Peyer's patch (tissue), 4 donors: ENCODE results near the gene RFNG. TPM values are rescaled to one million over a fixed set of nuclear protein-coding genes. Genes with fewer than 3 reads are reported as not detected.

Experiments
- DNase-seq, 3 donors: peaks; one replicate each; pipeline ENCODE4 v3.0.0-alpha.2; 2017 to 2019
- H3K27ac ChIP-seq, 4 donors: fragments of 200-600 bp; sonication (generic); one replicate each; pipeline ENCODE4 v1.5.1; 2016 to 2019
- H3K27me3 ChIP-seq, 2 donors: fragments of 200-600 bp; sonication (generic); one replicate each; pipeline ENCODE4 v1.5.1; 2019
- H3K36me3 ChIP-seq, 3 donors: fragments of 200-600 bp; sonication (generic); one replicate each; pipeline ENCODE4 v1.5.1; 2016 to 2019
- H3K4me1 ChIP-seq, 4 donors: fragments of 200-600 bp; sonication (generic); one replicate each; pipeline ENCODE4 v1.5.1; 2016 to 2019
- H3K4me3 ChIP-seq, 4 donors: fragments of 200-600 bp; sonication (generic); 1 replicate in 3 of 4; 2 replicates in 1 of 4; pipeline ENCODE4 v1.5.1; 2016 to 2019; ENCODE audit warnings: mild to moderate bottlenecking in 1 of 4
- H3K9me3 ChIP-seq, 4 donors: fragments of 200-600 bp; sonication (generic); one replicate each; pipeline ENCODE4 v1.5.1; 2016 to 2019; ENCODE audit warnings: mild to moderate bottlenecking in 1 of 4
- POLR2A ChIP-seq, 2 donors: fragments of 450-650 bp; IDR thresholded peaks; one replicate each; pipeline ENCODE4 v1.5.1; 2017; ENCODE audit warnings: antibody characterized with exemption in 2 of 2, mild to moderate bottlenecking in 2 of 2, moderate library complexity in 2 of 2
- total RNA-seq, 4 donors: library from RNA; depleted of rRNA; stranded (reverse); fragments of >200 nt; gene quantifications; one replicate each; pipeline ENCODE4 v1.1.0, GENCODE V29; 2016
- TF ChIP-seq, protein P1 (sequence below), 6 experiments: fragments of 450-650 bp in 4 of 6; fragments of 200-600 bp in 2 of 6; sonication (generic) in 1 of 6; IDR thresholded peaks; one replicate each; pipeline ENCODE4 v1.5.1; 2017 to 2019; ENCODE audit warnings: antibody characterized with exemption in 6 of 6, mild to moderate bottlenecking in 3 of 6, moderate library complexity in 1 of 6

Gene RFNG
- total RNA-seq, 4 donors from 2014 or later = 42.9 to 65.7 (median 50.2) TPM

DNA sequence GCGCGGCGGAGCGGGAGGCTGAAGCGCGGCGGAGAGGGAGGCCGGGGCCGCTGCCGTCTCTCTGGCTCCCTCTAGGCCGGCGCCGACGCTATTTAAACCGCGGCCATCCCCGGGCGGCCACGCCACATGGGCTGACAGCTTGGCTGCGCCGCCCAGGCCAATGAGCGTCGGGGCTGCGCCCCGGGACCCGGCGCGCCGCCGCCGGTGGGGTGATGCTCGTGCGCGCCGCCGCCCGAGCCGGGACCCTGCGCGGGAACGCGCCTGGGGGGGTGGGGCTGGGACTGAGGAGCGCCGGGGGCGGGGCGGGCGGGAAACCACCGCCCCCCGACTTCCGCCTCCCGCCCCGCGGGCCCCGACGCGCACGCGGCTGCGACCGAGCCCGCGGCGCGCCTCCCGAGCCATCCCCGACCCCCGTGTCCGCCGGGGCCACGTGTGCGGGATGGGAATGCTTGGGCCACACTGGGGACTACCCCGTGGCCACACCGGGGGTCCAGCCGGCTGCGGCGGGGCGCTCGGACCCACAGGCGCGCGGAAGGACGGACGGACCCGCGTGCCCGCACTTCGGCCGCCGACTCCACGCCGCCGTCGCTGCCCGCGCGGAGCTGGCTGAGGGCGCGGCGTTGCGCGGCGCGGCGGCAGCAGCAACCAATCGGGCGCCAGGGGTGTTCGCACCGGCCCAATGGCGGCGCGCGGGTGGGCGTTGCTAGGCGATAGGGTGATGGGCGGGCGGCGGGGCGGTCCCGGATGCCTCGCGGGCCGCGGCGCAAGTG lies 46.7 kb upstream of the RFNG start, which contains the start of gene FASN:
FASN (minus strand) TSS at position 68 of the 770 bp plus-strand sequence. CDS start 1,791 bp downstream, outside the sequence.
- DNase-seq = peak; percentile 96 to 98 (median 97)
- H3K9me3 ChIP-seq = no peaks in the 10 kb centered on the region
- H3K36me3 ChIP-seq = peaks cover 0 to 22% (median 0%) of the 10 kb centered on the region in 3 donors
- H3K4me3 ChIP-seq = peak within 1 kb of the TSS; percentile 87 to 98 (median 95)
- peaks cover 0 to 29% (median 23%) of the 10 kb centered on the region in 4 donors for H3K4me1 ChIP-seq
- H3K27me3 ChIP-seq = no peaks in the 10 kb centered on the region
- peak within 1 kb of the TSS; percentile 85 to 99 (median 96) for H3K27ac ChIP-seq
- peak; percentile 95 to 99 for TF ChIP-seq POLR2A (IDR thresholded peaks at IDR 0.05)
- TF ChIP-seq, protein P1, sequence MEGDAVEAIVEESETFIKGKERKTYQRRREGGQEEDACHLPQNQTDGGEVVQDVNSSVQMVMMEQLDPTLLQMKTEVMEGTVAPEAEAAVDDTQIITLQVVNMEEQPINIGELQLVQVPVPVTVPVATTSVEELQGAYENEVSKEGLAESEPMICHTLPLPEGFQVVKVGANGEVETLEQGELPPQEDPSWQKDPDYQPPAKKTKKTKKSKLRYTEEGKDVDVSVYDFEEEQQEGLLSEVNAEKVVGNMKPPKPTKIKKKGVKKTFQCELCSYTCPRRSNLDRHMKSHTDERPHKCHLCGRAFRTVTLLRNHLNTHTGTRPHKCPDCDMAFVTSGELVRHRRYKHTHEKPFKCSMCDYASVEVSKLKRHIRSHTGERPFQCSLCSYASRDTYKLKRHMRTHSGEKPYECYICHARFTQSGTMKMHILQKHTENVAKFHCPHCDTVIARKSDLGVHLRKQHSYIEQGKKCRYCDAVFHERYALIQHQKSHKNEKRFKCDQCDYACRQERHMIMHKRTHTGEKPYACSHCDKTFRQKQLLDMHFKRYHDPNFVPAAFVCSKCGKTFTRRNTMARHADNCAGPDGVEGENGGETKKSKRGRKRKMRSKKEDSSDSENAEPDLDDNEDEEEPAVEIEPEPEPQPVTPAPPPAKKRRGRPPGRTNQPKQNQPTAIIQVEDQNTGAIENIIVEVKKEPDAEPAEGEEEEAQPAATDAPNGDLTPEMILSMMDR (IDR thresholded peaks at IDR 0.05) = peak in 5 of 6 experiments; percentile 33 to 55 (median 43)

DNA sequence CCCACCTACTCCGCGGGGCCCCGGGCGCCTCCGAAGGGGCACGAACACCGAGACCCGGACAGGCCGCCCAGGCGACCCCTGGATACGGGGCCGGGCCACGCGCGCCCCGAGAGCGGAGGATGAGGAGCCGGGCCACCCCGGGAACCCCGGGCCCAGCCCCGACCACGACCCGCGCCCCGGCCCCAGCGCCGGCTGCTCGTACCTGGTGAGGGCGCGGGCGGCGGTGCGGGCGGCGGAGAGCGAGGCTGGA lies 46.2 kb upstream of the RFNG start:
- Histone ChIP-seq H3K4me3 (peak overlapping the region; percentile 87 to 98 (median 95)), H3K9me3 (no peaks in the 10 kb centered on the region), H3K36me3 (peaks cover 0 to 28% (median 0%) of the 10 kb centered on the region in 3 donors), H3K4me1 (peaks cover 0 to 29% (median 23%) of the 10 kb centered on the region in 4 donors), H3K27ac (peak overlapping the region; percentile 85 to 99 (median 96)), H3K27me3 (no peaks in the 10 kb centered on the region)
- TF ChIP-seq, protein P1 (IDR thresholded peaks at IDR 0.05) = no peak
- no peak for TF ChIP-seq POLR2A (IDR thresholded peaks at IDR 0.05)
- DNase-seq = peak in 1 of 3 donors; percentile 61

DNA sequence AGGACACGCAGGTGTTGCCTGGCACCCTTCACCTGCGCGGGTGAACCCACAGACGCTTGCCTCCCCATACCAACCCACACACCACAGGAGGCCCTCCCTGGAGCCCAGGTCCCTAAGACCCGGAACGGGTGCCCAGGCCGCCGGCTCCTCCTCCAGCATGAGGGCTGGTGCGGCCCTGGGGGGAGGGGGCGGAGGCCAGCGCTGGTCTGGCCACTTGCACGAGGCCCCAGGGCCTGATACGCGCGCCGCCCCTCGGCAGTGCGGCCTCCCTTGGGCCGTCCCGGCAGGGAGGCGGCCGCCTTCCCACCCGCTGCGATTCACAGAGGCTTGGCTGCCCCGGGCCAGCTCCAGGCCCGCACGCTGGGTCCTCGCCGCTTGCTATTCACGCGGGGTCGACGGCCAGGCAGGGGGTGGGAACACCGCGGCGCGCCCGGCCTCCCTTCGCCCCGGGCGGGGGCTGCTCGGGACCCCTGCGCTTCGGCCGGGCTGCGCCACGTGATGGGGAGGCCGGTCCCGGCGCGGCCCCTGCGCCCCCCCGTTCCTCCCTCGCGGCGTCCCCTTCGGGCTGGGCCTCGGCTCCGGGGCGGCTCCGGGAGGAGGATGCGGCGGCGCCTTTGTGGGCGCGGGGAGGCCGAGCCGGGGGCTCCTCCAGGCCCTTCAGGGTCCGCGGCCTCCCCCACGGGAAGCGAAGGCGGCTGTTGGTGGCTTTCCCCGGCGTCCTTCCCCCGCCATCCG lies 45.7 kb upstream of the RFNG start:
- peak overlapping the region; percentile 87 to 98 (median 95) for H3K4me3 ChIP-seq
- peak in 2 of 3 donors; percentile 33 to 72 for DNase-seq
- peaks cover 0 to 33% (median 0%) of the 10 kb centered on the region in 3 donors for H3K36me3 ChIP-seq
- H3K9me3 ChIP-seq = no peaks in the 10 kb centered on the region
- peak overlapping the region; percentile 85 to 99 (median 96) for H3K27ac ChIP-seq
- TF ChIP-seq, protein P1 (IDR thresholded peaks at IDR 0.05) = no peak
- TF ChIP-seq POLR2A (IDR thresholded peaks at IDR 0.05) = no peak
- peaks cover 0 to 29% (median 23%) of the 10 kb centered on the region in 4 donors for H3K4me1 ChIP-seq
- H3K27me3 ChIP-seq = no peaks in the 10 kb centered on the region

DNA sequence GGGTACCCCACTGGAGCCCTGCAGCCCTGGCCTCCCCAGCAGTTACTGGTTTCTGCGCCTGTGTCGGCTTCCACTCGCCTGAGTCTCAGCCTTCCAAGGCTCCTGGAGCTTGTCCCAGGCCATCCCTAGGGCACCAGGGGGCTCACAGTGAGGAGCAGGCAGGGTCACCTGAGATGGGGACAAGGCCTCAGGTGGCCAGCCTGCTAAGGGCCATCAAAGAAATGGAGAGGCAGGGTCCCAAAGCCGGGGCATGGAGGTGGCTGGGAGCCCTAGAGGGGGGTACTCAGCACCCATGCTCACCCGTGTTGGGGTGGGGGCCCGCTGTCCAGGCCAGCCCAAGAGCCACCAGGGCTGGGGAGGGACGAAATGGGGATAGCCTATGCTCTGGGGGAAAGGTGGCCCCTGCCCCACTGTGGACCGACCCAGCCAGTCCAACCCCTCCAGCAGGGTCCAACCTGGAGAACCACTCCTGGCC lies 45.1 kb upstream of the RFNG start:
- Histone ChIP-seq H3K27ac (peak overlapping the region in 2 of 4 donors; percentile 85 to 92), H3K36me3 (peaks cover 0 to 39% (median 0%) of the 10 kb centered on the region in 3 donors), H3K27me3 (no peaks in the 10 kb centered on the region), H3K9me3 (no peaks in the 10 kb centered on the region), H3K4me1 (peaks cover 0 to 29% (median 23%) of the 10 kb centered on the region in 4 donors), H3K4me3 (peak overlapping the region; percentile 87 to 98 (median 95))
- TF ChIP-seq, protein P1 (IDR thresholded peaks at IDR 0.05) = no peak
- no peak for TF ChIP-seq POLR2A (IDR thresholded peaks at IDR 0.05)
- DNase-seq = no peak

DNA sequence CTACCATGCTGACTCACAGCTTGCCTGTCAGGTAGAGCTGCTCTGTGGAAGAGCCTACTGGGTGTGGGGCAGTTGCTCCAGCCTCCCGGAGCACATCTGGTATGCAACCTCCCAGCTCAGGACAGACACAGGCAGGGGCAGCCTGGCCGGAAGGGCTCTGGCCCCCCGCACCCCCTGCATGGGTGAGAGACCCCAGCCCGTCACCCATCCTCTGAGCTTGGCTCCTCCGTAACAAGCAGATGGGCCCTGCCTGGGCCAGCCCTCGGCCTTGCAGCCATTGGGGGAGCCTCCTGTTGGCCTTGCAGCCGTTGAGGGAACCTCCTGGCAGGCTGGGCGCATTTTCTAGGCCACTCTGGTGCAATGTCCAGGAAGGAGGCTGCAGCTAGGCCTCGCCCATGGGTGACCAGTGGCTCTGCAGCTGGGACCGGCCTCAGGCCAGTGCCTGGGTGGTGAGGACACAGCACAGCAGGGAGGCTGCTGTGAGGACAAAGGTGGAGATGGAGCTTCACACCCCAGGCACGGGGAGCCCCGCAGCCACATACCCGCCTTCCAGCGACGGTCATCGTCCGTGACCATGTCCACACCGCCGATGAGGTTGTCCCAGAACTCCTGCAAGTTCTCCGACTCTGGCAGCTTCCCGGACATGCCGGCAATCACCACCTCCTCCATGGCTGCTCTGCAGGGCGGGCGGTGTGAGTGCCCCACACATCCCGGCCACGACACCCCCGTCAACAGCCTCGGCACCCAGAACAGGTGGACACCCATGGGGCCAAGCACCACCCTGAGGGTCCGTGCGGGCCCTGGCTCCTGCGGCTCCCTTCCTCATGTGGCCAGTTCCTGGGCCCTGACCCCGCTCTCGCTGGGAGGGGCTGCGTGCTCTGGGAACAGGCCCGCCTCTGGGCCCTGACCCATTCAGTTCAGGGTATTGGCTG lies 44.4 kb upstream of the RFNG start:
- Histone ChIP-seq H3K4me3 (peak overlapping the region in 2 of 4 donors; percentile 87 to 98), H3K27me3 (no peaks in the 10 kb centered on the region), H3K27ac (no peak overlapping the region), H3K36me3 (peaks cover 0 to 46% (median 0%) of the 10 kb centered on the region in 3 donors), H3K4me1 (peaks cover 0 to 29% (median 23%) of the 10 kb centered on the region in 4 donors), H3K9me3 (no peaks in the 10 kb centered on the region)
- no peak for DNase-seq
- TF ChIP-seq, protein P1 (IDR thresholded peaks at IDR 0.05) = no peak
- no peak for TF ChIP-seq POLR2A (IDR thresholded peaks at IDR 0.05)
